ENCODE results near the gene POLR2M.

POLR2M gene

GRCh38 chr15:57735431-57735830 is 28.9 kb downstream of the POLR2M start:
- Histone ChIP-seq H3K36me3 (ENCODE audit: control insufficient read depth in 1 of 2, insufficient read depth in 2 of 2, low read length in 2 of 2) (no peaks in the 10 kb centered on the region), H3K9ac (ENCODE audit: low read depth in 1 of 2, low read length in 2 of 2) (no peak overlapping the region), H3K27me3 (ENCODE audit: control insufficient read depth in 1 of 2, insufficient read depth in 2 of 2, low read length in 2 of 2) (no peaks in the 10 kb centered on the region), H3K4me1 (ENCODE audit: control insufficient read depth in 1 of 2, insufficient read depth in 2 of 2, low read length in 2 of 2) (peaks cover 0 to 3% of the 10 kb centered on the region in 2 donors), H3K27ac (ENCODE audit: low read depth, low read length) (no peak overlapping the region), H3K9me3 (ENCODE audit: control insufficient read depth in 1 of 2, low read length in 2 of 2) (no peaks in the 10 kb centered on the region), H3K4me3 (ENCODE audit: low read depth in 1 of 2, low read length in 2 of 2) (no peak overlapping the region)

GRCh38 chr15:57735891-57736290 is 29.4 kb downstream of the POLR2M start:
- no peaks in the 10 kb centered on the region for H3K27me3 ChIP-seq (ENCODE audit: control insufficient read depth in 1 of 2, insufficient read depth in 2 of 2, low read length in 2 of 2)
- H3K9me3 ChIP-seq (ENCODE audit: control insufficient read depth in 1 of 2, low read length in 2 of 2) = no peaks in the 10 kb centered on the region
- no peak overlapping the region for H3K27ac ChIP-seq (ENCODE audit: low read depth, low read length)
- H3K4me3 ChIP-seq (ENCODE audit: low read depth in 1 of 2, low read length in 2 of 2) = no peak overlapping the region
- no peak overlapping the region for H3K9ac ChIP-seq (ENCODE audit: low read depth in 1 of 2, low read length in 2 of 2)
- peaks cover 0 to 7% of the 10 kb centered on the region in 2 donors for H3K4me1 ChIP-seq (ENCODE audit: control insufficient read depth in 1 of 2, insufficient read depth in 2 of 2, low read length in 2 of 2)
- no peaks in the 10 kb centered on the region for H3K36me3 ChIP-seq (ENCODE audit: control insufficient read depth in 1 of 2, insufficient read depth in 2 of 2, low read length in 2 of 2)

GRCh38 chr15:57736591-57736990 is 30.1 kb downstream of the POLR2M start:
- H3K9me3 ChIP-seq (ENCODE audit: control insufficient read depth in 1 of 2, low read length in 2 of 2) = no peaks in the 10 kb centered on the region
- no peak overlapping the region for H3K4me3 ChIP-seq (ENCODE audit: low read depth in 1 of 2, low read length in 2 of 2)
- H3K36me3 ChIP-seq (ENCODE audit: control insufficient read depth in 1 of 2, insufficient read depth in 2 of 2, low read length in 2 of 2) = no peaks in the 10 kb centered on the region
- H3K27me3 ChIP-seq (ENCODE audit: control insufficient read depth in 1 of 2, insufficient read depth in 2 of 2, low read length in 2 of 2) = no peaks in the 10 kb centered on the region
- peaks cover 5 to 13% of the 10 kb centered on the region in 2 donors for H3K4me1 ChIP-seq (ENCODE audit: control insufficient read depth in 1 of 2, insufficient read depth in 2 of 2, low read length in 2 of 2)
- H3K9ac ChIP-seq (ENCODE audit: low read depth in 1 of 2, low read length in 2 of 2) = no peak overlapping the region
- H3K27ac ChIP-seq (ENCODE audit: low read depth, low read length) = no peak overlapping the region

GRCh38 chr15:57738734-57739237 is 32.3 kb downstream of the POLR2M start:
- no peaks in the 10 kb centered on the region for H3K36me3 ChIP-seq (ENCODE audit: control insufficient read depth in 1 of 2, insufficient read depth in 2 of 2, low read length in 2 of 2)
- H3K27me3 ChIP-seq (ENCODE audit: control insufficient read depth in 1 of 2, insufficient read depth in 2 of 2, low read length in 2 of 2) = no peaks in the 10 kb centered on the region
- H3K4me3 ChIP-seq (ENCODE audit: low read depth in 1 of 2, low read length in 2 of 2) = no peak overlapping the region
- H3K9me3 ChIP-seq (ENCODE audit: control insufficient read depth in 1 of 2, low read length in 2 of 2) = no peaks in the 10 kb centered on the region
- no peak overlapping the region for H3K9ac ChIP-seq (ENCODE audit: low read depth in 1 of 2, low read length in 2 of 2)
- peaks cover 5 to 14% of the 10 kb centered on the region in 2 donors for H3K4me1 ChIP-seq (ENCODE audit: control insufficient read depth in 1 of 2, insufficient read depth in 2 of 2, low read length in 2 of 2)
- no peak overlapping the region for H3K27ac ChIP-seq (ENCODE audit: low read depth, low read length)

- Histone ChIP-seq H3K9me3 (ENCODE audit: control insufficient read depth in 1 of 2, low read length in 2 of 2) (no peaks in the 10 kb centered on the region), H3K4me1 (ENCODE audit: control insufficient read depth in 1 of 2, insufficient read depth in 2 of 2, low read length in 2 of 2) (peaks cover 5 to 14% of the 10 kb centered on the region in 2 donors), H3K36me3 (ENCODE audit: control insufficient read depth in 1 of 2, insufficient read depth in 2 of 2, low read length in 2 of 2) (no peaks in the 10 kb centered on the region), H3K27me3 (ENCODE audit: control insufficient read depth in 1 of 2, insufficient read depth in 2 of 2, low read length in 2 of 2) (no peaks in the 10 kb centered on the region), H3K4me3 (ENCODE audit: low read depth in 1 of 2, low read length in 2 of 2) (no peak overlapping the region), H3K27ac (ENCODE audit: low read depth, low read length) (no peak overlapping the region), H3K9ac (ENCODE audit: low read depth in 1 of 2, low read length in 2 of 2) (no peak overlapping the region)
These were observed 33.5 kb downstream of the POLR2M start for GRCh38 chr15:57740048-57740447.

GRCh38 chr15:57741089-57741488 is 34.6 kb downstream of the POLR2M start:
- no peak overlapping the region for H3K27ac ChIP-seq (ENCODE audit: low read depth, low read length)
- no peak overlapping the region for H3K4me3 ChIP-seq (ENCODE audit: low read depth in 1 of 2, low read length in 2 of 2)

GRCh38 chr15:57743424-57743823 is 36.9 kb downstream of the POLR2M start:
- Histone ChIP-seq H3K36me3 (ENCODE audit: control insufficient read depth in 1 of 2, insufficient read depth in 2 of 2, low read length in 2 of 2) (no peaks in the 10 kb centered on the region), H3K27me3 (ENCODE audit: control insufficient read depth in 1 of 2, insufficient read depth in 2 of 2, low read length in 2 of 2) (no peaks in the 10 kb centered on the region), H3K4me3 (ENCODE audit: low read depth in 1 of 2, low read length in 2 of 2) (no peak overlapping the region), H3K27ac (ENCODE audit: low read depth, low read length) (no peak overlapping the region), H3K9me3 (ENCODE audit: control insufficient read depth in 1 of 2, low read length in 2 of 2) (no peaks in the 10 kb centered on the region), H3K4me1 (ENCODE audit: control insufficient read depth in 1 of 2, insufficient read depth in 2 of 2, low read length in 2 of 2) (peaks cover 5 to 14% of the 10 kb centered on the region in 2 donors), H3K9ac (ENCODE audit: low read depth in 1 of 2, low read length in 2 of 2) (no peak overlapping the region)

More at GRCh38 chr15:57741089-57741488, 34.6 kb downstream of the POLR2M start:
- peaks cover 5 to 14% of the 10 kb centered on the region in 2 donors for H3K4me1 ChIP-seq (ENCODE audit: control insufficient read depth in 1 of 2, insufficient read depth in 2 of 2, low read length in 2 of 2)
- no peaks in the 10 kb centered on the region for H3K9me3 ChIP-seq (ENCODE audit: control insufficient read depth in 1 of 2, low read length in 2 of 2)
- no peaks in the 10 kb centered on the region for H3K36me3 ChIP-seq (ENCODE audit: control insufficient read depth in 1 of 2, insufficient read depth in 2 of 2, low read length in 2 of 2)
- H3K9ac ChIP-seq (ENCODE audit: low read depth in 1 of 2, low read length in 2 of 2) = no peak overlapping the region
- H3K27me3 ChIP-seq (ENCODE audit: control insufficient read depth in 1 of 2, insufficient read depth in 2 of 2, low read length in 2 of 2) = no peaks in the 10 kb centered on the region

- H3K36me3 ChIP-seq (ENCODE audit: control insufficient read depth in 1 of 2, insufficient read depth in 2 of 2, low read length in 2 of 2) = no peaks in the 10 kb centered on the region
- H3K27ac ChIP-seq (ENCODE audit: low read depth, low read length) = no peak overlapping the region
These were observed 40.3 kb downstream of the POLR2M start for GRCh38 chr15:57746786-57747185.

GRCh38 chr15:57747206-57747896 is 40.8 kb downstream of the POLR2M start:
- Histone ChIP-seq H3K4me3 (ENCODE audit: low read depth in 1 of 2, low read length in 2 of 2) (peak overlapping the region in 1 of 2 donors; percentile 26), H3K27me3 (ENCODE audit: control insufficient read depth in 1 of 2, insufficient read depth in 2 of 2, low read length in 2 of 2) (no peaks in the 10 kb centered on the region), H3K4me1 (ENCODE audit: control insufficient read depth in 1 of 2, insufficient read depth in 2 of 2, low read length in 2 of 2) (no peaks in the 10 kb centered on the region), H3K36me3 (ENCODE audit: control insufficient read depth in 1 of 2, insufficient read depth in 2 of 2, low read length in 2 of 2) (no peaks in the 10 kb centered on the region), H3K9me3 (ENCODE audit: control insufficient read depth in 1 of 2, low read length in 2 of 2) (no peaks in the 10 kb centered on the region), H3K9ac (ENCODE audit: low read depth in 1 of 2, low read length in 2 of 2) (no peak overlapping the region), H3K27ac (ENCODE audit: low read depth, low read length) (no peak overlapping the region)

More at GRCh38 chr15:57746786-57747185, 40.3 kb downstream of the POLR2M start:
- Histone ChIP-seq H3K4me3 (ENCODE audit: low read depth in 1 of 2, low read length in 2 of 2) (no peak overlapping the region), H3K9me3 (ENCODE audit: control insufficient read depth in 1 of 2, low read length in 2 of 2) (no peaks in the 10 kb centered on the region), H3K27me3 (ENCODE audit: control insufficient read depth in 1 of 2, insufficient read depth in 2 of 2, low read length in 2 of 2) (no peaks in the 10 kb centered on the region), H3K4me1 (ENCODE audit: control insufficient read depth in 1 of 2, insufficient read depth in 2 of 2, low read length in 2 of 2) (no peaks in the 10 kb centered on the region), H3K9ac (ENCODE audit: low read depth in 1 of 2, low read length in 2 of 2) (no peak overlapping the region)

- Histone ChIP-seq H3K9me3 (ENCODE audit: control insufficient read depth in 1 of 2, low read length in 2 of 2) (no peaks in the 10 kb centered on the region), H3K27ac (ENCODE audit: low read depth, low read length) (no peak overlapping the region), H3K27me3 (ENCODE audit: control insufficient read depth in 1 of 2, insufficient read depth in 2 of 2, low read length in 2 of 2) (no peaks in the 10 kb centered on the region), H3K9ac (ENCODE audit: low read depth in 1 of 2, low read length in 2 of 2) (no peak overlapping the region), H3K36me3 (ENCODE audit: control insufficient read depth in 1 of 2, insufficient read depth in 2 of 2, low read length in 2 of 2) (no peaks in the 10 kb centered on the region), H3K4me3 (ENCODE audit: low read depth in 1 of 2, low read length in 2 of 2) (no peak overlapping the region), H3K4me1 (ENCODE audit: control insufficient read depth in 1 of 2, insufficient read depth in 2 of 2, low read length in 2 of 2) (no peaks in the 10 kb centered on the region)
These were observed 44.8 kb downstream of the POLR2M start for GRCh38 chr15:57751177-57751800.
